ENCODE data around the gene CHCHD4. TPM values are rescaled to one million over a fixed set of nuclear protein-coding genes. Genes with fewer than 3 reads are reported as not detected.

Gene CHCHD4
- total RNA-seq, 1 experiment from 2014 or later: 43.3 TPM

DNA sequence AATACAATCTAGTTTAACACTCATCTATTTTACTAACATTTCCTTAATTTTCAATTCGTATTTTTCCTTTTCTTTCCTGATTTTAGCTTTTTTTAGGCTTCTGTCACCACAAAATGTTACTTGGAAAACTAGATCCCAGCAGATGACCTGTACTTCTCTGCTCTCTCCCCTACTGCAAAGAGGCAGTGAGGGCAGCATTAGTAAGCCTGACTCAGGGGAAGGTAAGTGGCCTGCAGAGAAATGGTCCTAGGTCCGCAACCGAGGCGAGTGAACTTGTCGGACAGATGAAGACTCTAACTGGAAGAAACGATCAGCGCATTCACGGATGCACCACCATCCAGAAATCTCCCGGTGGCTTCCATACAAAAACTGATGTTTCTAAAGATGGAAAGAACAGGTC lies 20.6 kb upstream of the CHCHD4 start:
- Histone ChIP-seq H4K20me1 (ENCODE audit: low read length) (no peaks in the 10 kb centered on the region), H3K4me3 (ENCODE audit: low read length) (no peak overlapping the region; the same call in 1 of the 2 replicates), H3K36me3 (ENCODE audit: low read depth, low read length) (peaks cover 2% of the 10 kb centered on the region; the same call in 1 of the 2 replicates), H3K4me2 (ENCODE audit: low read length) (peak overlapping the region; percentile 70), H3K4me1 (ENCODE audit: insufficient read depth, low read length) (peaks cover 32% of the 10 kb centered on the region), H3K9me3 (ENCODE audit: low read length) (no peaks in the 10 kb centered on the region), H3K9ac (ENCODE audit: low read length) (peak overlapping the region; percentile 76), H3K79me2 (ENCODE audit: low read length) (no peaks in the 10 kb centered on the region), H3K9me2 (replicated peaks; ENCODE audit: low read length) (no peaks in the 10 kb centered on the region), H2AFZ (ENCODE audit: low read length) (no peak overlapping the region), H3K27ac (ENCODE audit: low read length) (peak overlapping the region; percentile 94), H3K27me3 (ENCODE audit: low read length) (no peaks in the 10 kb centered on the region), H3F3A (ENCODE audit: low read length, unreplicated experiment) (peaks cover 8% of the 10 kb centered on the region)
- intact Hi-C loops (cut with micrococcal nuclease): loop anchor here (2.0 kb wide), 1 partner anchor 34 kb away; the partner anchor contains the start of genes LSM3 and XPC
- CTCF ChIA-PET: interaction anchor here (0.8 to 1.0 kb wide), 2 partner anchors 58 to 249 kb away, joined by 3 read pairs; no protein-coding TSS in a partner anchor
- ATAC-seq (peak; percentile 35), DNase-seq (peak; percentile 46)
- POLR2A ChIA-PET (ENCODE audit: unreplicated experiment): interaction anchor here (2.4 kb wide), 1 partner anchor 20 kb away, joined by 13 read pairs; the partner anchor contains the start of genes CHCHD4 and TMEM43
- TF ChIP-seq EZH2 (IDR thresholded peaks at IDR 0.05; ENCODE audit: low read length, unreplicated experiment) (no peak), EZH2phosphoT487 (IDR thresholded peaks at IDR 0.05; ENCODE audit: borderline replicate concordance, low read length) (no peak)
- TF ChIP-seq, protein P1, sequence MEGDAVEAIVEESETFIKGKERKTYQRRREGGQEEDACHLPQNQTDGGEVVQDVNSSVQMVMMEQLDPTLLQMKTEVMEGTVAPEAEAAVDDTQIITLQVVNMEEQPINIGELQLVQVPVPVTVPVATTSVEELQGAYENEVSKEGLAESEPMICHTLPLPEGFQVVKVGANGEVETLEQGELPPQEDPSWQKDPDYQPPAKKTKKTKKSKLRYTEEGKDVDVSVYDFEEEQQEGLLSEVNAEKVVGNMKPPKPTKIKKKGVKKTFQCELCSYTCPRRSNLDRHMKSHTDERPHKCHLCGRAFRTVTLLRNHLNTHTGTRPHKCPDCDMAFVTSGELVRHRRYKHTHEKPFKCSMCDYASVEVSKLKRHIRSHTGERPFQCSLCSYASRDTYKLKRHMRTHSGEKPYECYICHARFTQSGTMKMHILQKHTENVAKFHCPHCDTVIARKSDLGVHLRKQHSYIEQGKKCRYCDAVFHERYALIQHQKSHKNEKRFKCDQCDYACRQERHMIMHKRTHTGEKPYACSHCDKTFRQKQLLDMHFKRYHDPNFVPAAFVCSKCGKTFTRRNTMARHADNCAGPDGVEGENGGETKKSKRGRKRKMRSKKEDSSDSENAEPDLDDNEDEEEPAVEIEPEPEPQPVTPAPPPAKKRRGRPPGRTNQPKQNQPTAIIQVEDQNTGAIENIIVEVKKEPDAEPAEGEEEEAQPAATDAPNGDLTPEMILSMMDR (conservative IDR thresholded peaks at IDR 0.05; ENCODE audit: low read depth, low read length): no peak
- TSS peak; percentile 2 for BruUV-seq (replicated peaks)

GRCh38 chr3:14144423-14145075 lies 19.9 kb upstream of the CHCHD4 start:
- Histone ChIP-seq H3K4me3 (ENCODE audit: low read length) (peak overlapping the region; percentile 17; the same call in 1 of the 2 replicates), H3K79me2 (ENCODE audit: low read length) (no peaks in the 10 kb centered on the region), H2AFZ (ENCODE audit: low read length) (0 out of 2 replicates have a peak overlapping the region, but pooled peaks have one; percentile 4), H3K9me3 (ENCODE audit: low read length) (no peaks in the 10 kb centered on the region), H3K36me3 (ENCODE audit: low read depth, low read length) (peaks cover 2% of the 10 kb centered on the region; the same call in 1 of the 2 replicates), H4K20me1 (ENCODE audit: low read length) (no peaks in the 10 kb centered on the region), H3K9me2 (replicated peaks; ENCODE audit: low read length) (no peaks in the 10 kb centered on the region), H3K27me3 (ENCODE audit: low read length) (no peaks in the 10 kb centered on the region), H3K4me1 (ENCODE audit: insufficient read depth, low read length) (peaks cover 32% of the 10 kb centered on the region), H3K9ac (ENCODE audit: low read length) (peak overlapping the region; percentile 76), H3K27ac (ENCODE audit: low read length) (peak overlapping the region; percentile 94), H3F3A (ENCODE audit: low read length, unreplicated experiment) (peaks cover 8% of the 10 kb centered on the region), H3K4me2 (ENCODE audit: low read length) (peak overlapping the region; percentile 70)
- ATAC-seq (peak; percentile 75), DNase-seq (peak; percentile 98)
- CTCF ChIA-PET: interaction anchor here (0.8 to 1.0 kb wide), 2 partner anchors 59 to 248 kb away, joined by 3 read pairs; no protein-coding TSS in a partner anchor
- intact Hi-C loops (cut with micrococcal nuclease): loop anchor here (1.0 to 2.0 kb wide), 3 partner anchors 20 to 34 kb away; partner anchors contain the start of genes CHCHD4, LSM3 and XPC
- POLR2A ChIA-PET (ENCODE audit: unreplicated experiment): interaction anchor here (0.6 to 2.4 kb wide), 3 partner anchors 19 to 545 kb away, joined by 3 to 13 read pairs (median 5); partner anchors contain the start of genes CHCHD4, LSM3, TMEM43 and XPC
- no peak for TF ChIP-seq EZH2 (IDR thresholded peaks at IDR 0.05; ENCODE audit: low read length, unreplicated experiment)
- TF ChIP-seq EZH2phosphoT487 (IDR thresholded peaks at IDR 0.05; ENCODE audit: borderline replicate concordance, low read length): no peak
- TF ChIP-seq, protein P1 (conservative IDR thresholded peaks at IDR 0.05; ENCODE audit: low read depth, low read length): no peak
- BruUV-seq (replicated peaks): no TSS peak

Data from PC-3 (cell line).